ENCODE results near the gene LIMS2. TPM values are rescaled to one million over a fixed set of nuclear protein-coding genes. Genes with fewer than 3 reads are reported as not detected.

The LIMS2 gene
- total and polyA plus RNA-seq, 2 of the 8 experiments (the other 6 are each of a cell fraction or from before 2014, with no cell fraction given), result 3.3 to 4.8 TPM

GRCh38 chr2:127630864-127631540 lies 44.3 kb downstream of the LIMS2 start (continued):
- no peak for TF ChIP-seq FOSL1 (IDR thresholded peaks at IDR 0.05; ENCODE audit: insufficient read depth, low read depth, low read length)
- no peak for TF ChIP-seq JUN (IDR thresholded peaks at IDR 0.05; ENCODE audit: low read depth, low read length)
